ENCODE results near the gene FBXW12.
A peak's percentile ranks its signal among the peaks of the same experiment; 100 is the strongest.

The FBXW12 gene

GRCh38 chr3:48436477-48436787, 64.4 kb downstream of the FBXW12 start:
- DNase-seq (ENCODE audit: low spot score), result no peak

- no peak for DNase-seq (ENCODE audit: low spot score)
These were observed 64.8 kb downstream of the FBXW12 start for GRCh38 chr3:48436855-48437254.

- no peak for DNase-seq (ENCODE audit: low spot score)
These were observed 65.8 kb downstream of the FBXW12 start for GRCh38 chr3:48437812-48438211.

GRCh38 chr3:48439820-48440589, 68.0 kb downstream of the FBXW12 start, which contains the start of the genes CCDC51 and TMA7:
TSS of gene CCDC51 (minus strand) at chr3:48440119. CDS start at chr3:48435128, 4,991 bp downstream.
TSS of gene TMA7 (plus strand) at chr3:48440257. CDS start at chr3:48440297, 40 bp downstream.
- peak; percentile 99 for DNase-seq (ENCODE audit: low spot score)

- no peak for DNase-seq (ENCODE audit: low spot score)
These were observed 68.6 kb downstream of the FBXW12 start for GRCh38 chr3:48440590-48440958.

GRCh38 chr3:48441940-48442339, 69.9 kb downstream of the FBXW12 start:
- DNase-seq (ENCODE audit: low spot score), result no peak
